Sigmoid colon (tissue), 7 donors: ENCODE measurements around the gene GAB2. TPM values are rescaled to one million over a fixed set of nuclear protein-coding genes. Genes with fewer than 3 reads are reported as not detected.

Source experiments
- DNase-seq: peaks from one replicate; pipeline ENCODE4 v3.0.0-alpha.2; 2019
- H3K27ac ChIP-seq, 4 donors: fragments of 200-600 bp; sonication (generic); one replicate each; pipeline ENCODE4 v1.5.1; 2016 to 2019; ENCODE audit warnings: mild to moderate bottlenecking in 1 of 4
- H3K27me3 ChIP-seq, 3 donors: fragments of 200-600 bp; sonication (generic); one replicate each; pipeline ENCODE4 v1.5.1; 2019; ENCODE audit warnings: mild to moderate bottlenecking in 1 of 3
- H3K36me3 ChIP-seq, 4 donors: fragments of 200-600 bp; sonication (generic); one replicate each; pipeline ENCODE4 v1.5.1; 2016 to 2019
- H3K4me1 ChIP-seq, 4 donors: fragments of 200-600 bp; sonication (generic); one replicate each; pipeline ENCODE4 v1.5.1; 2017 to 2019
- H3K4me3 ChIP-seq, 4 donors: fragments of 200-600 bp; sonication (generic); one replicate each; pipeline ENCODE4 v1.5.1; 2017 to 2019; ENCODE audit warnings: mild to moderate bottlenecking in 2 of 4, moderate library complexity in 1 of 4
- H3K9me3 ChIP-seq, 4 donors: fragments of 200-600 bp in 3 of 4; sonication (generic) in 3 of 4; one replicate each; pipeline versions ENCODE4 v1.5.1 to v1.6.1; 2013 to 2019
- CTCF ChIP-seq, 4 experiments: fragments of 450-650 bp in 3 of 4; fragments of 200-600 bp in 1 of 4; IDR thresholded peaks; one replicate each; pipeline ENCODE4 v1.5.1; 2016 to 2019; ENCODE audit warnings: antibody characterized with exemption in 4 of 4, mild to moderate bottlenecking in 3 of 4, moderate library complexity in 2 of 4
- EP300 ChIP-seq, 4 donors: sonication (generic); formaldehyde crosslinking; IDR thresholded peaks; one replicate each; pipeline ENCODE4 v1.6.1; 2017; ENCODE audit warnings: antibody characterized with exemption in 4 of 4
- POLR2A ChIP-seq, 2 donors: fragments of 450-650 bp; IDR thresholded peaks; one replicate each; pipeline ENCODE4 v1.6.1; 2016; ENCODE audit warnings: antibody characterized with exemption in 2 of 2, mild to moderate bottlenecking in 2 of 2, moderate library complexity in 2 of 2
- POLR2AphosphoS5 ChIP-seq, 4 donors: sonication (generic); formaldehyde crosslinking; IDR thresholded peaks; one replicate each; pipeline ENCODE4 v1.6.1; 2017; ENCODE audit warnings: antibody characterized with exemption in 4 of 4
- WGBS, 2 donors: extraction: QIAGEN DNeasy Blood & Tissue Kit; methylation state at CpG; one replicate each; pipeline ENCODE4 v1.1.7; 2013; 5-methylcytosine and 5-hydroxymethylcytosine counted together
- intact Hi-C: fragments of 100-400 bp; cut with DNase I; formaldehyde crosslinking; loops from one replicate; pipeline ENCODE4 v1.15.1; 2023
- polyA plus RNA-seq, 3 donors: library from polyadenylated mRNA; stranded (reverse); fragments of 200-250 nt; gene quantifications; one replicate each; pipeline ENCODE4 v1.2.3, GENCODE V29; 2013
- total RNA-seq, 4 donors: library from RNA; depleted of rRNA; stranded (reverse); fragments of >200 nt; gene quantifications; one replicate each; pipeline ENCODE4 v1.1.0, GENCODE V29; 2016
- donor health status: healthy with polysubstance abuse.
- donor health status: Bipolar disorder and iron deficiency.
- donor health status: healthy.

Gene GAB2
- total and polyA plus RNA-seq, 7 donors = 10.8 to 23.5 (median 13.6) TPM

- no peak for DNase-seq
- intact Hi-C loops = no loop called here
- 23 to 46% methylated on average over 2 of the region's 2 CpGs for WGBS, 2 donors
- no peaks in the 10 kb centered on the region for H3K27me3 ChIP-seq
- H3K4me1 ChIP-seq = no peaks in the 10 kb centered on the region
- no peaks in the 10 kb centered on the region for H3K36me3 ChIP-seq
- no peak overlapping the region for H3K4me3 ChIP-seq
- H3K27ac ChIP-seq = no peak overlapping the region
- no peak for TF ChIP-seq POLR2A (IDR thresholded peaks at IDR 0.05)
- no peak for TF ChIP-seq EP300 (IDR thresholded peaks at IDR 0.05)
- no peak for TF ChIP-seq POLR2AphosphoS5 (IDR thresholded peaks at IDR 0.05)
- no peak for TF ChIP-seq CTCF (IDR thresholded peaks at IDR 0.05)
- H3K9me3 ChIP-seq = no peaks in the 10 kb centered on the region
Measured at GRCh38 chr11:78450866-78451265, 33.2 kb upstream of the GAB2 start.

- intact Hi-C loops = no loop called here
- TF ChIP-seq POLR2AphosphoS5 (IDR thresholded peaks at IDR 0.05) (no peak), CTCF (IDR thresholded peaks at IDR 0.05) (no peak), EP300 (IDR thresholded peaks at IDR 0.05) (no peak), POLR2A (IDR thresholded peaks at IDR 0.05) (no peak)
- WGBS, 2 donors = 93 to 95% methylated on average over 4 of the region's 4 CpGs
- no peaks in the 10 kb centered on the region for H3K9me3 ChIP-seq
- no peak for DNase-seq
- no peaks in the 10 kb centered on the region for H3K4me1 ChIP-seq
- no peaks in the 10 kb centered on the region for H3K36me3 ChIP-seq
- H3K27ac ChIP-seq = no peak overlapping the region
- H3K27me3 ChIP-seq = no peaks in the 10 kb centered on the region
- no peak overlapping the region for H3K4me3 ChIP-seq
Measured at GRCh38 chr11:78449866-78450265, 32.2 kb upstream of the GAB2 start.

GRCh38 chr11:78446210-78446609 is 28.6 kb upstream of the GAB2 start:
- Histone ChIP-seq H3K36me3 (peaks cover 0 to 15% (median 0%) of the 10 kb centered on the region in 4 donors), H3K27ac (no peak overlapping the region)

GRCh38 chr11:78444726-78445125 is 27.1 kb upstream of the GAB2 start:
- TF ChIP-seq CTCF (IDR thresholded peaks at IDR 0.05) (no peak), EP300 (IDR thresholded peaks at IDR 0.05) (no peak), POLR2AphosphoS5 (IDR thresholded peaks at IDR 0.05) (no peak), POLR2A (IDR thresholded peaks at IDR 0.05) (no peak)
- no peak for DNase-seq
- Histone ChIP-seq H3K36me3 (peaks cover 0 to 15% (median 0%) of the 10 kb centered on the region in 4 donors), H3K27me3 (no peaks in the 10 kb centered on the region), H3K4me1 (no peaks in the 10 kb centered on the region), H3K4me3 (no peak overlapping the region), H3K9me3 (no peaks in the 10 kb centered on the region), H3K27ac (no peak overlapping the region)
- 81% methylated on average over 1 of the region's 1 CpG for WGBS, 2 donors
- intact Hi-C loops = no loop called here

More at GRCh38 chr11:78446210-78446609, 28.6 kb upstream of the GAB2 start:
- intact Hi-C loops = no loop called here
- no peak overlapping the region for H3K4me3 ChIP-seq
- no peak for DNase-seq
- H3K27me3 ChIP-seq = no peaks in the 10 kb centered on the region
- TF ChIP-seq EP300 (IDR thresholded peaks at IDR 0.05) (no peak), POLR2AphosphoS5 (IDR thresholded peaks at IDR 0.05) (no peak), CTCF (IDR thresholded peaks at IDR 0.05) (no peak), POLR2A (IDR thresholded peaks at IDR 0.05) (no peak)
- no peaks in the 10 kb centered on the region for H3K4me1 ChIP-seq
- no peaks in the 10 kb centered on the region for H3K9me3 ChIP-seq

- peaks cover 0 to 15% (median 0%) of the 10 kb centered on the region in 4 donors for H3K36me3 ChIP-seq
- 63 to 78% methylated on average over 4 of the region's 4 CpGs for WGBS, 2 donors
- H3K27me3 ChIP-seq = no peaks in the 10 kb centered on the region
- intact Hi-C loops = no loop called here
- TF ChIP-seq POLR2A (IDR thresholded peaks at IDR 0.05) = no peak
- no peak for TF ChIP-seq CTCF (IDR thresholded peaks at IDR 0.05)
- TF ChIP-seq POLR2AphosphoS5 (IDR thresholded peaks at IDR 0.05) = no peak
- no peak for TF ChIP-seq EP300 (IDR thresholded peaks at IDR 0.05)
- no peaks in the 10 kb centered on the region for H3K9me3 ChIP-seq
- no peaks in the 10 kb centered on the region for H3K4me1 ChIP-seq
- no peak overlapping the region for H3K4me3 ChIP-seq
- no peak for DNase-seq
- H3K27ac ChIP-seq = no peak overlapping the region
Measured at GRCh38 chr11:78441956-78442355, 24.3 kb upstream of the GAB2 start.
